GM21786 (cell line): ENCODE results near the gene RCC1.
"Not testable (repeated sequence)": the region's sequence is repeated elsewhere in the genome, so short reads cannot be mapped to it uniquely, and the experiment has no call there.

Experiments used
- ATAC-seq: cut with Tn5 transposase; IDR thresholded peaks from one replicate; pipeline ENCODE4 v1.9.1; 2021; ENCODE audit not compliant: unreplicated experiment

Gene RCC1

GRCh38 chr1:28510970-28511440, 5.2 kb downstream of the RCC1 start:
- ATAC-seq: no peak

DNA sequence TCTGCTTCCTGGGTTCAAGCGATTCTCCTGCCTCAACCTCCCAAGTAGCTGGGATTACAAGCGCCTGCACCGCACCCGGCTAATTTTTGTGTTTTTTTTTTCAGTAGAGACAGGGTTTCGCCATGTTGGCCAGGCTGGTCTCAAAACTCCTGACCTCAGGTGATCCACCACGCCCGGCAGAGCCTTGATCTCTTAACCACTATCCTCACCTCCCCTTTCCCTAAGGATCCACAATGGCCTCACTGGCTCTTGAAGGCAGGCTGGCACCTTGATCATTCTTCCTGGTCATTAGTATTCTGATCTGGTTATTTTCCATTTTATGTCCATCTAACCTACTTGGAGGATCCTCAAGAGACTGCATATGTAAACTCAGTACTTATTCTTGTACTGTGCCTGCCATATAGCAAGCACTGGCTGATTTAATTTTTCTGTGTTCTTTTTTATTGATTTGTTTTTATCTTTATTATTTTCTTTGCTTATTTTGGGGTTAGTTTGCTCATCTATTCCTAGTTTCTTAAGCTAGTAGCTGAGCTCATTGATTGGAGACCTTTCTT, 6.3 kb downstream of the RCC1 start:
- ATAC-seq: no peak

DNA sequence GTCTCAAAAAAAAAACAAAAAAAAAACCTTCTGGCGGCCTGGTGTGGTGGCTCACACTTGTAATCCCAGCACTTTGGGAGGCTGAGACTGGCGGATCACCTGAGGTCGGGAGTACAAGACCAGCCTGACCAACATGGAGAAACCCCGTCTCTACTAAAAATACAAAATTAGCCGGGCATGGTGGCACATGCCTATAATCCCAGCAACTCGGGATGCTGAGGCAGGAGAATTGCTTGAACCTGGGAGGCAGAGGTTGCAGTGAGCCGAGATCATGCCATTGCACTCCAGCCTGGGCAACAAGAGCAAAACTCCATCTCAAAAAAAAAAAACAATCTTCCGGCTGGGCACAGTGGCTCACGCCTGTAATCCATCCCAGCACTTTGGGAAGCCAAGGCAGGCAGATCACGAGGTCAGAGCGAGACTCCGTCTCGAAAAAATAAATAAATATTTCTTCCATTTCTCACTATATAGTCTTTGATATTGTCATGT, 8.6 kb downstream of the RCC1 start:
- not testable (repeated sequence) for ATAC-seq

DNA sequence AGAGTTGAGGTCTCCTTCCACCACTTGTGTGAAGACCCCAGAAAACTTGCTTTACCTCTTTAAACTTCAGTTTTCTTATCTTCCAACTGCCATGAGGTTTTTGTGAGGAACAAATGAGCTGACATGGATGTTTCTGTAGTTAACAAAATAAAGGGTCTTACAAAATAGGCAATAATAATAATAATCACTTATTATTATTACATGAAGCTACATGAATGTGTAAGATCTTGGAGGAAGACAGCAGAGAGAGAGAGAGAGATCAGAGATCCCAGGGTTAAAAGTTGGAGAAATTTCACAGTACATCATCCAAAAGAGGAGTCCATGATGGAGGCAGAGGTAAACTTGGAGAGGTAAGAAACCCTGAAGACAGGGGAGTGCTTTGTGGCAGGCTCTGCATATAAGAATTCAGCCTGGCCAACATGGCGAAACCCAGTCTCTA, 10.7 kb downstream of the RCC1 start:
- no peak for ATAC-seq

DNA sequence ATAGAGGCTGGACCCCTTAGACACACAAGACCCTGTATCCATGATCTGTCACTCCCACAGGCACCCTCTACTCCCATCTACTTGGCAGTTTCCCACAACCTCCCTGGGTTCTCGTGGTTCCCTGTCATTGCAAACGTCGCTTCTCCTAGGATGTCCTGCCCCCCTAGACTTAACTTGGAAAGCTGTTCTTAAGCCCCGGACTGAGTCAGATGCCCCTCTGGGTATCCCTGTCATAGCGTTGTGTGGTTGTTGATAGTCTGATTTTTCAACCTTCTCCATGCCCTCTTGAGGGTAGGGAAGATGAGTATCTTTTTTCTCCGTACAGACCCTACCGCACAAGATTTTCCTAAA, 11.8 kb downstream of the RCC1 start:
- no peak for ATAC-seq

GRCh38 chr1:28518000-28518744, 12.3 kb downstream of the RCC1 start:
- ATAC-seq: peak; percentile 70

DNA sequence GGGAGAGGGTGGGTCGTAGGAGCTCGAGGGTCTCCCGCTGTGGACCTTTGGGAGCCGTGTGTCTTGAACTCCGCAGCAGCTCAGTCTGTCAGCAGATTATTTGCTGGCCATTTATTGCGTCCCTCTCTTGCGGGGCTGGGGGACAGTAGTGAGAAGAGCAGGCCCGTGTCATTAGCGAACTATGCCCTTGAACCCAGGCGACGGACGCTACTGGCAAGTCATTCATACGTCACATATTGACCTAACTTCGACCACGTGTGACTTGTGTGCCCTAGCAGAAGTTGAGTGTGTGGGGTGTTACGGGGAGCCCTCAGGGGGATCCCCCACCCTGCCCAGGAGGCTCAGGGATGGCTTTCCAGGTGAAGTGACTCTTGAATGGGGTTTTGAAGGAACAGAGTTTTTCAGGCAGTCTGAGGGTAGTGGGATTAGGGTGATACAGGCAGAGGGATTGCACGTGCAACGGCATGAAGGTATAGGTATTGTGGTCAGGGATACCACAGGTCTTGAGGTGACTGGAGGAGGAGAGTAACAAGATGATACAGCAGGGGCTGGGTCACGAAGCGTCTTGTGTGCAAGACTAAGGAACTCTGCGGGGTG, 13.0 kb downstream of the RCC1 start:
- peak; percentile 12 for ATAC-seq

DNA sequence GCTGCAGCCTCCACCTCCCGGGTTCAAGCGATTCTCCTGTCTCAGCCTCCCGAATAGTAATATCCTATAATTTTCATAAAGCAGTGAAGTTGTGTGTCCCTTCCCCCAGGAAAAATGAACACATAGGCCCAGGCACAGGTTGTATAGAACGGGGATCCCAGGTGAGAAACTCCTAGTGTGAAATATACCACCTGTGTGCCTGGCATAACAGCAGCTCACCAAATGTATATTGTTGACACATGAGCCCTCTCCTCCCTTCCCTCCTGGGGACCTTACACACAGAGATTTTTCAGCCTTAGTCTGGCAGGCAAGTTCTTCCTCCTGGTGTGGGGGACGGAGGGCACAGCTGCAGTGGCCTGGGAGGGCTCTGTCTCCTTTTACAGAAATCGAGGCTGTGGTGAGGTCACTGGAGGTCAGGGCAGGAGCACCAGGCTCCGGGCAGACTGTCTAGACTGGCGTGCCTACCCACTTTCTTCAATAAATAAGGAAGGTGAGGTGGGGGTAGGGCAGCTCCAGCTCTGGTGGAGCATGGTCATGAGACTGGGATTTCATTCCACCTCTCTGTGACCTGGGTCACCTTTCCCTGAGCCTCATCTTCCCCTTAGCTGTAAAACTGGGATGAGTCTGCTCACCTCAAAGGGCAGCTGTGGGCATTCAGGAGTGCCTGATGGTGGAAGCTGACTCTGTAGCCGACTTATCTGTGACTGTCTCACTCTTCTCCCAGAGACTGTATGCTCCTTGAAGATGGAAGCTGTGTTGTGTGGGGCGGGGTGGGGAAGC, 14.3 kb downstream of the RCC1 start:
- no peak for ATAC-seq

- not testable (repeated sequence) for ATAC-seq
Observed at GRCh38 chr1:28520796-28521195, 15.0 kb downstream of the RCC1 start.

DNA sequence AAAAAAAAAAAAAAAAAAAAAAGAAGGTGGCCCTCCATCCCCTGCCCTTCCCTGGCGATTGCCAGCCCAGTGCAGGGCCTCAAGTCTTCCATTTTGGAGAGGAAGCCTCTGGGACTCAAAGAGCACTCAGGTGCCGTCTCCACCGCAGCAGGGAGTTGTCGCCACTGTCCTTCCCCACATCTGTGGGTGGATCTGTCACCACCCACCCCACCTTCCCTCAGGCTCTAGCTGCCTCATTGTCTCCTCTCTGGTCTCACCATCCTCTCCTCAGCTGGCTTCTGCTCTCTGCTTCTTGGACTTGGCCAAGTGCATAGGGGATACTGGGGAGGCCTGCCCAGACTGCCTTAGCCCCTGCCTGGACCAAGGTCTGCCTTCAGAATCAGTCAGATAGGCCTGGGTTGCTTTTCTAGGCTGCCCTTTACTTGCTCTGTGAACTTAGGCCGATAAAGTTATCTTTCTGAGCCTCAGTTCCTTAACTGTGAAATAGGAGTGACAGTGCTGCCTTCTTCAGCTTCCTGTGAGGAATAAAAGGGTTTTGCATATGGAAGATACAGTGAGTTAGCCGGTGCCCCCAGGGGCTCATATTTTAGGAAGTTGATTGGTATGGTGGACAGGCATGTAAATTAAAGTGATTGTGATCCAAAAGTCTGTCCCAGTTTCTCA, 15.8 kb downstream of the RCC1 start:
- no peak for ATAC-seq

DNA sequence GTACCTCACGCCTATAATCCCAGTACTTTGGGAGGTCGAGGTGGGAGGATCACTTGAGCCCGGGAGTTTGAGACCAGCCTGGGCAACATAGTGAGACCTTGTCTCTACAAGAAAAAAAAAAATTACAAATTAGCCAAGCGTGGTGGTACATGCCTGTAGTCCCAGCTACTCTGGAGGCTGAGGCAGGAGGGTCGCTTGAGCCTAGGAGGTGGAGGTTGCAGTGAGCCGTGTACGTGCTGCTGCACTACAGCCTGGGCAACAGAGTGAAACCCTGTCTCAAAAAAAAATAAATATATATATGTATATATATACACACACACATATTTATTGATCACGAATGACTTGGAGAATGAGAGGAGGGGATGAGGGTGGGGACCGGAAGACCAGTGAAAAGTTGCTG, 16.7 kb downstream of the RCC1 start:
- ATAC-seq: not testable (repeated sequence)

GRCh38 chr1:28525002-28525642, 19.3 kb downstream of the RCC1 start:
- ATAC-seq: not testable (repeated sequence)

- no peak for ATAC-seq
Observed at GRCh38 chr1:28526886-28527285, 21.0 kb downstream of the RCC1 start.

- no peak for ATAC-seq
Observed at GRCh38 chr1:28530456-28530855, 24.6 kb downstream of the RCC1 start.

DNA sequence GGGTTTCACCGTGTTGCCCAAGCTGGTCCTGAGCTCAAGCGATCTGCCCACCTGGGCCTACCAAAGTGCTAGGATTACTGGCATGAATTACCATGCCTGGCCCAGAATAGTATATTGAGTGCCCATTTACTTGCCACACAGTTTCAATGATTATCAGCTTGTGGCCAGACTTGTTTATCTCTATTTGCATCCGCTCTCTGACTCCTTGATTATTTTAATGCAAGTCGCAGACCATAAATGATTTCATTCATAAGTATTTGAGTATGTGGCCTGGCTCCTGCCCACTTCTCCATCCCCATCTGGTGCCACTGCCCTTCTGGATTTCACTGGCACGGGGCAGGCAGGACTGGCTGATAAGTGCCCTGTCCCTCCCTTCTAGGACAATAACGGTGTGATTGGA, 28.8 kb downstream of the RCC1 start:
- no peak for ATAC-seq

- no peak for ATAC-seq
Observed at GRCh38 chr1:28535180-28535579, 29.3 kb downstream of the RCC1 start.

DNA sequence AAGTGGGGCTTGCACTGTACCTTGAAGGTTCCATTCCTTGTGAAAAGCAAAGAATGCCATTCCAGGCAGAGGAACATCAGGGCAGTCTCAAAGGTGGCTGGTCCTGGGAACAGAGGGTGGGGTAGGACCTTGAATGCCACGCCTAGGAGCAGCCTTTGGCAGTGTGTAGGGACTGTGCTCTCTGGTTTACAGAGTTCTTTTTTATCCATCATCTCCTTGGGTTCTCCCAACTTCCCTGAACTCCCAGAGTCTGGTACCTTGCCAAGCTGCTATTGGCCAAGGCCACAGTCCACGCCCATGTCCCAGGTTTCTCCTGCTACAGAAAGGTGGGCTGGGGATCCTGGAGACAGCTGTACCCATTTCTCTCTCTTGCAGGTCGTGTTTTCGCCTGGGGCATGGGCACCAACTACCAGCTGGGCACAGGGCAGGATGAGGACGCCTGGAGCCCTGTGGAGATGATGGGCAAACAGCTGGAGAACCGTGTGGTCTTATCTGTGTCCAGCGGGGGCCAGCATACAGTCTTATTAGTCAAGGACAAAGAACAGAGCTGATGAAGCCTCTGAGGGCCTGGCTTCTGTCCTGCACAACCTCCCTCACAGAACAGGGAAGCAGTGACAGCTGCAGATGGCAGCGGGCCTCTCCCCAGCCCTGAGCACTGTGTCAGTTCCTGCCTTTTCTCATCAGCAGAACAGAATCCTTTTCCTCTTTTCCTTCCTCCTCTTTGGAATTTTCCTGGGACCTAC, 31.8 kb downstream of the RCC1 start:
- no peak for ATAC-seq

GRCh38 chr1:28538286-28538685, 32.4 kb downstream of the RCC1 start:
- ATAC-seq: no peak

- ATAC-seq: no peak
Observed at GRCh38 chr1:28540651-28541050, 34.8 kb downstream of the RCC1 start.
